GDM1 (cell line): ENCODE measurements around the gene IFT122.
A peak's percentile ranks its signal among the peaks of the same experiment; 100 is the strongest.
"Not testable (repeated sequence)": the region's sequence is repeated elsewhere in the genome, so short reads cannot be mapped to it uniquely, and the experiment has no call there.

ENCODE experiments used
- DNase-seq: peaks from one replicate; lab custom pipeline; 2025; lab: John Stamatoyannopoulos, UW

The IFT122 gene

GRCh38 chr3:129439817-129440617 is at the start of gene IFT122, which contains the start of gene MBD4:
Gene IFT122, plus strand, starts transcription at chr3:129440224. Its CDS starts 107 bp downstream, at chr3:129440331.
Gene MBD4, minus strand, starts transcription at chr3:129439948. Its CDS starts 115 bp downstream, at chr3:129439833.
- DNase-seq, result peak; percentile 100

- not testable (repeated sequence) for DNase-seq
These were observed 48.4 kb upstream of the IFT122 start for GRCh38 chr3:129391583-129391982.

- not testable (repeated sequence) for DNase-seq
These were observed 47.7 kb upstream of the IFT122 start for GRCh38 chr3:129392106-129392887.

- DNase-seq, result no peak
These were observed 46.8 kb upstream of the IFT122 start for GRCh38 chr3:129393271-129393670.

GRCh38 chr3:129393760-129394564 is 46.1 kb upstream of the IFT122 start:
- not testable (repeated sequence) for DNase-seq

GRCh38 chr3:129398803-129399144 is 41.2 kb upstream of the IFT122 start:
- DNase-seq, result no peak

GRCh38 chr3:129399145-129399894 is 40.7 kb upstream of the IFT122 start:
- DNase-seq, result peak; percentile 73

- DNase-seq, result no peak
These were observed 40.1 kb upstream of the IFT122 start for GRCh38 chr3:129399895-129400357.

GRCh38 chr3:129402210-129402609 is 37.8 kb upstream of the IFT122 start:
- DNase-seq, result no peak

GRCh38 chr3:129402616-129403015 is 37.4 kb upstream of the IFT122 start:
- no peak for DNase-seq

- no peak for DNase-seq
These were observed 36.6 kb upstream of the IFT122 start for GRCh38 chr3:129403450-129403849.

GRCh38 chr3:129404130-129404529 is 35.9 kb upstream of the IFT122 start:
- DNase-seq, result no peak

- no peak for DNase-seq
These were observed 35.4 kb upstream of the IFT122 start for GRCh38 chr3:129404610-129405009.

GRCh38 chr3:129409541-129409940 is 30.5 kb upstream of the IFT122 start:
- no peak for DNase-seq

GRCh38 chr3:129410971-129411370 is 29.1 kb upstream of the IFT122 start:
- no peak for DNase-seq

GRCh38 chr3:129412542-129413198 is 27.4 kb upstream of the IFT122 start:
- no peak for DNase-seq

GRCh38 chr3:129413238-129413637 is 26.8 kb upstream of the IFT122 start:
- not testable (repeated sequence) for DNase-seq

- no peak for DNase-seq
These were observed 26.1 kb upstream of the IFT122 start for GRCh38 chr3:129413687-129414506.

- DNase-seq, result no peak
These were observed 24.6 kb upstream of the IFT122 start for GRCh38 chr3:129415378-129415777.

- no peak for DNase-seq
These were observed 24.2 kb upstream of the IFT122 start for GRCh38 chr3:129415830-129416229.
